SK-N-SH (cell line): ENCODE measurements around the gene OR2S2.

Experiments used
- CTCF ChIP-seq: fragments of 200-600 bp; sonication (generic); IDR thresholded peaks from 2 replicates; pipeline ENCODE4 v1.6.1; 2017; ENCODE audit warnings: antibody characterized with exemption, mild to moderate bottlenecking, moderate library complexity
- EP300 ChIP-seq, 2 experiments: IDR thresholded peaks; 2 replicates each; pipeline versions ENCODE4 v1.4.0 to v1.6.1; 2012; ENCODE audit warnings: borderline replicate concordance in 1 of 2, low read depth in 1 of 2, low read length in 1 of 2
- FOXJ3 ChIP-seq: sonication (generic); formaldehyde crosslinking; IDR thresholded peaks from 2 replicates; pipeline ENCODE4 v1.5.1; 2020; ENCODE audit warnings: mild to moderate bottlenecking, missing genetic modification reagents
- FOXM1 ChIP-seq: IDR thresholded peaks from 2 replicates; pipeline ENCODE4 v1.4.0; 2012; ENCODE audit warnings: low read depth, mild to moderate bottlenecking
- GABPA ChIP-seq: IDR thresholded peaks from 2 replicates; pipeline ENCODE4 v1.4.0; 2012; ENCODE audit warnings: low read depth, mild to moderate bottlenecking
- JUND ChIP-seq: IDR thresholded peaks from 2 replicates; pipeline ENCODE4 v1.4.0; 2012
- MAX ChIP-seq: IDR thresholded peaks from 2 replicates; pipeline ENCODE4 v1.4.0; 2012; ENCODE audit warnings: low read depth
- MXI1 ChIP-seq: IDR thresholded peaks from 2 replicates; pipeline ENCODE4 v1.6.1; 2012; ENCODE audit warnings: mild to moderate bottlenecking, low read depth, low read length, improper control_type of control experiment
- POLR2AphosphoS5 ChIP-seq: IDR thresholded peaks from 2 replicates; pipeline ENCODE4 v1.6.1; 2012; ENCODE audit warnings: low read depth, low read length
- RAD21 ChIP-seq: IDR thresholded peaks from 2 replicates; pipeline ENCODE4 v1.6.1; 2012; ENCODE audit warnings: mild to moderate bottlenecking, low read length
- SIN3A ChIP-seq: IDR thresholded peaks from 2 replicates; pipeline ENCODE4 v1.6.1; 2012; ENCODE audit warnings: low read depth, mild to moderate bottlenecking, low read length, moderate library complexity, borderline replicate concordance
- TAF1 ChIP-seq: IDR thresholded peaks from 2 replicates; pipeline ENCODE4 v1.6.1; 2012; ENCODE audit warnings: low read depth, mild to moderate bottlenecking, low read length, moderate library complexity, borderline replicate concordance
- USF2 ChIP-seq: fragments of 150-350 bp; IDR thresholded peaks from 2 replicates; pipeline ENCODE4 v1.6.1; 2017; ENCODE audit warnings: antibody characterized with exemption, low read length, low read depth, borderline replicate concordance

GRCh38 chr9:35958104-35958837, at the start of gene OR2S2:
- TF ChIP-seq FOXJ3 (no peak), CTCF (no peak), RAD21 (no peak), MXI1 (no peak), MAX (no peak), POLR2AphosphoS5 (no peak), GABPA (no peak), USF2 (no peak), JUND (no peak), FOXM1 (no peak), SIN3A (no peak), EP300 (IDR thresholded peaks at IDR 0.05; ENCODE audit: borderline replicate concordance in 1 of 2, low read depth in 1 of 2, low read length in 1 of 2) (no peak), TAF1 (no peak)
